Stimulated activated CD4-positive, alpha-beta T cell treated with anti-CD3 and anti-CD28 coated beads, Interleukin-15, amount 100 ng/mL, for 24 hours (primary cell): ENCODE measurements around the gene SYS1.

ENCODE experiments used
- DNase-seq: peaks from one replicate; pipeline ENCODE4 v3.0.0-alpha.2; 2020

The SYS1 gene

DNA sequence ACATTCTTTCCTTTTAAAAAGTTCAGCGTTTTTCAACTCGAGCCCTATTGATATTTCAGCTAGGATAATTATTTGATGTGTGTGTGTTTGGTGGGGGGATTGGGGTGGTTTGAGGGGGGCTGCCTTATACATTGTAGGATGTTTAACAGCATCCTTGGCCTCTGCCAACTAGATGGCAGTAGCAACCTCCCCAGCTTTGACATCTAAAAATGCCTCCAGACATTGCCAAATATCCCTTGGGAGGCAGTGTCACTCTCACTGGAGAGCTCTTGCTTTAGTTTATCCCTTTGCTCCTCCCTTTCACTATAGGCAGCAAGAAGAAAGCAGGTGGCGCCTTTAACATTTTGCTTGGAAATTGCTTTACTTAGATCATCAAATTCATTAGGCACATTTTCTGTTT, 29.8 kb downstream of the SYS1 start:
- no peak for DNase-seq

DNA sequence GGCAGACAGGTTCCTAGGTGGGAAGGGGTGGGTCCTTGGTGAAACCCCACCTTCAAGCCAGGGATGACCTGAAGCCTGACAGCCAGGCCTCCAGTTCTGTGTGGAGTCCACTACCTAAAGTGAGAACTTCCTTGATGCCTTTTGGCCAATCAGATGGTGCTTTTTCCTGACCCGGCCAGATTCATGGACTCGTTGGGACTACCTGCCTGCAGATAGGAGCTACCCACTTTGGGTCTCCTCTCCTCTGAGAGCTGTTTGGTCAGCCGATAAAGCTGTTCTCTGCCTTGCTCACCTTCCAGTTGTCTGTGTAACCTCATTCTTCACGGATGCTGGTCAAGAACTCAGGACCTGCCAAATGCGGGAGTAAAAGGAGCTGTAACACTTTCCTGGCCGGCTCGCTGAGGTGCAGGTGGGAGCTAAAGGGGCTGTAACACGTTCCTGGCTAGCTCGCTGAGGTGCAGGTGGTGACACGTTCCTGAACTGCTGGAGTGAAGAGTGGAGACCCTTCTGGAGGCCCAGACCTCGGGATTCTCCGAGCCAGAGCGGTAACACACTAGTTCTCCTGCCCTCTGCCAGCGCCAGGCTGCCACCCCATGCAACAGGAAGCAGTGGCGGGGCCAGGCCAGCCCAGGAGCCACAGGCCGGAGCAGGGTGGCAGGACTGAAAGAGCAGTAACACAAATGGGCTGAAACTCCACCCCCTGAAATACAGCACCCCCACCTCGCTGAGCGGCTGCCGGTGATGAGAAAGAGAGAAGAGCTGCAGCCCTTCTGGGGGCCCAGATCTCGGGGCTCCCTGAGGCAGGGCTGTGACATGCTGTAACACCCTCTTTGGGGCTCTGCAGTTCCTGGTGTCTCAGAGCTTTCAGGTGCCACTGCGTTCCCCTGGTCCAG, 31.5 kb downstream of the SYS1 start:
- DNase-seq = no peak

DNA sequence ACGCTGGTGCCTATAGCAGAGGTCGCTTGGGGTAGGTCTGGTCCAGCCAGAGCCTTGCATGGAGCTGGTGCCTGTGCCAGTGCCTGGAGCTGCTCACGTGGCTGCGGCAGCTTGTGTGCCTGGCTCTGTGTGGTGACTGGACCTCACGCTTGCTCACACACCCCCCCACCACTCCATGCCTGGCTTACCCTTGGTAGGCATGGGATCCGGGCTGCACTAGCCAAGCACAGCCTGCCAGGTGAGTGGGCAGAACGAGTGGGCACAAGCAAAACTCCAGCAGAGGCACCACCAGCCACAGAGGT, 32.1 kb downstream of the SYS1 start:
- DNase-seq = no peak

DNA sequence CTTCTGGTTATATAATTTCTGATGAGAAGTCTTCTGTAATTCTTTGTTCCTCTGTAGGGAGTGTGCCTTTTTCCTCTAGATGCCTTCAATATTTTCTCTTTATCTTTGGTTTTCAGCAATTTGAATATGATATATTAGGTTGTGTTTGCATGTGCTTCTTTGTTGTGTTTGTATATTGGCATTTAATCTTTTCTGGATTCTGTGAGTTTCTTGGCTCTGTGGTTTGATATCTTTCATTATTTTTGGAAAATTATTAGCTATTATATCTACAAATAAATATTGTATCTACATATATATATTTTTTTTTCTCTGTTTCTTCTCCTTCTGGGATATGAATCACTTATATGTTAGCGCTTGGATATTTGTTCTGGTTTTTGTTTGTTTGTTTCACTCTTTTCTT, 36.1 kb downstream of the SYS1 start:
- DNase-seq = no peak

DNA sequence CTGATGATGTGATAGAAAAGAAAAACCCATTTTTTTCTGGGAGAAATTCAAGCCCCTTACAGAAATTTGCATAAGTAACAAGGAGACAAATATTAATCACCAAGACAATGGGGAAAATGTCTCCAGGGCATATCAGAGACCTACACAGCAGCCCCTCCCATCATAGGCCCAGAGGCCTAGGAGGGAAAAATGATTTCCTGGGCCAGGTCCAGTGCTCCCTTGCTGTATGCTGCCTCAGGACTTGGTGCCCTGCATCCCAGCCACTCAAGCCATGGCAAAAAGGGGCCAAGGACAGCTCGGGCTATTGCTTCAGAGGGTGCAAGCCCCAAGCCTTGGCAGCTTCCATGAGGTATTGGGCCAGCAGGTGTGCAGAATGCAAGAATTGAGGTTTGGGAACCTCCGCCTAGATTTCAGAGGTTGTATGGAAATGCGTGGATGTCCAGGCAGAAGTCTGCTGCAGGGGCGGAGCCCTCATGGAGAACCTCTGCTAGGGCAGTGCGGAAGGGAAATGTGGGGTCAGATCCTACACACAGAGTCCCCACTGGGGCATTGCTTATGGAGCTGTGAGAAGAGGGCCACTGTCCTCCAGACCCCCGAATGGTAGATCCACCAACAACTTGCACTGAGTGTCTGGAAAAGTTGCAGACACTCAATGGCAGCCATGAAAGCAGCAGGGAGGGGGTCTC, 37.5 kb downstream of the SYS1 start:
- no peak for DNase-seq

DNA sequence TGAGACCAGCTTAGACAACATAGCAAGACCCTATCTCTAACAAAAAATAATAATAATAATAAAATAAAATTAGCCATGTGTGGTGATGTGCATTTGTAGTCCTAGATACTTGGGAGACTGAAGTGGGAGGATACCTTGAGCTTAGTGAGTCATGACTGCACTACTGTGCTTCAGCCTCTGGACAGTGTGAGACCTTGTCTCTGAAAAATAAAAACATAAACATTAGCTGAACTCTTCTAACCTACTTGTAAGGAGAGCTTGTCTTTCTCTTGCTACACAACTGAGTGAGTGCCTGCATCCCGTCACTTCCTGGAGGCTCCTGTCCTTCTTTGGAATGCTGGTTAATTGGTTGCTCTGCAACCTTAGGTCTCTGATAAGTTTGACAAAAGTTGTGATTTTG, 40.0 kb downstream of the SYS1 start:
- DNase-seq = no peak

DNA sequence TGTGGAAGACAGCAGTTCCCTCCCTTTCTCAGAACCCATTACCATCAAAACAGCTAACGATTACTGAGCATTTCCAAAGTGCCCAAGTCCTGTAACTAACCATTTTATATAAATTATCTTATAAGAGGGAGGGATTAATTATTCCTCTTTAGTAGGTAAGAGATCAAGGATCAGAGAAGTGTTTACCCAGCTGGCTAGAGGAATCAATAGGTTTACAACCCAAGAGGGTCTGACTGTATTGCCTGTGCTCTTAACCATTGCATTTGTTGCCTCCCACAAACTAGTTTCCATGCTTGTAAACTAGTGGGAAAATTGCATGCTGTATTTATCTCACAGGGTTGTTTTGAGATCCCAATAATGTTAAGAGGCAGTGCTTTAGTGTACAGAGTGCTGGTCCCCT, 41.5 kb downstream of the SYS1 start:
- no peak for DNase-seq

DNA sequence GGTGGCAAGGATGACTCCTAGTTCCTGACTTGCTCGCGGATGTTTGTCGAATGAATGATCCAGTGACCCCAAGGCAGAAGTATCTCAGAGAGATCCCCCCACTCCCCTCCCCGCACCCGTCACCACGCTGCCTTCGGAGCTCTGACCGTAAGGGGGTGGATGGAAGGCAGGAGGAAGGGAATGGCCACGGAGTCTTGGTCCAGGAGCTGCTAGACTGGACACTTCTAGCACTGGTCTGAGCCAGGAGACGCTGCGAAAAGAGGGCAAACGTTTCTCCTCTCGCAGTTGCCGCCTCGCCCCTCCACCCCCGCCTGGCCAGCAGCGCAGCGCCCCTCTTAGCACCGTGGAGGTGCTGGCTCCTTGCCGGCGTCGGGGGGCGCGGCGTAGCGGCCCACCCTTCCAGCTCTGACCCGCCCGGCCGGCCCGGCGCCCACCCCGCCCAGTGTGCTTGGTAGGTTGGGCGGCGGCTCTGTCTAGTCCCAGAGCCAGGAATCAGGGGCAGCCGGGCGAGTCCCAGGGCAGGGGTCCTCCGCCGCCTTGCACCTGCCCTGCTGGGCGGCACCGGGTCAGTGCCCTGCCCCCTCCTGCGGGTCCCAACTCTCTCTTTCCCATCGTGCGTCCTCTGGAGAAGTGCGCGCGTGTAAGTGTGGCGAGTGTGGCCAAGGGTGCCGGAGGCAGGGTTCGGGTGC, 42.8 kb downstream of the SYS1 start:
- no peak for DNase-seq

DNA sequence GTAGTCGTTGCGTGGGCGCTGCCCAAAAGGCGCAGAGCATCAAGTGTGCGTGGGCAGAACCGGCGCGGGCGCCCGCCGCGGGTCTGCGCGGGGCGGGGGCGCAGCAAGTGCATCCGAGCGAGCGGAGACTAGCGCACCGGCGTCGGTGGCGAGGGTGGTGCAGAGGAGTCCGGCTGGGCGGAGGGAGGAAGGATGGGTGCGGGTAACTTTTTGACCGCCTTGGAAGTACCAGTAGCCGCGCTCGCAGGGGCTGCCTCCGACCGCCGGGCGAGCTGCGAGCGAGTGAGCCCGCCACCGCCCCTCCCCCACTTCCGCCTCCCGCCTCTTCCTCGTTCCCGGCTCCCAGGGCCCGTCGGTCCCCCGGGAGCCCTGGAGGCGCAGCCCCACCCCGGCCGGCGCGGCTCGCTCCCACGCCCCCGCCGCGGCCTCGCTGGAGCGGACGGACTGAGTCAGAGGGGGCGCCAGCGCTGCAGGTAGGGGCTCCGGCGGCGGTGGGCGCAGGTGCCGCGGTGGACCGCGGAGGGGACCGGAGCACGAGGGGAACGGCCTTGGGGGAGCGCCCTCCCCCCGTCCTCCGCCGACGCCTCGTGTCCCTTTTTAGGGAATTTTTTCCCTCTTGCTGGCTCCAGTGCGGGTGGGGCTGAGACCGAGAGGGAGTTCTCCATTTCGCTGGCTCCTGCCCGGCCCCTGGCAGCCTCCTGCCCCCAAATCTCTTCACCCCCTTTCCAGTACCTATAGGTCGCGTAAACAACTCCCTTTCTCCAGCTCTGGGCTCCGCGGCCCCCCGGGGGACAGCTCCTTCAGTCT, 43.5 kb downstream of the SYS1 start:
- peak; percentile 71 for DNase-seq

DNA sequence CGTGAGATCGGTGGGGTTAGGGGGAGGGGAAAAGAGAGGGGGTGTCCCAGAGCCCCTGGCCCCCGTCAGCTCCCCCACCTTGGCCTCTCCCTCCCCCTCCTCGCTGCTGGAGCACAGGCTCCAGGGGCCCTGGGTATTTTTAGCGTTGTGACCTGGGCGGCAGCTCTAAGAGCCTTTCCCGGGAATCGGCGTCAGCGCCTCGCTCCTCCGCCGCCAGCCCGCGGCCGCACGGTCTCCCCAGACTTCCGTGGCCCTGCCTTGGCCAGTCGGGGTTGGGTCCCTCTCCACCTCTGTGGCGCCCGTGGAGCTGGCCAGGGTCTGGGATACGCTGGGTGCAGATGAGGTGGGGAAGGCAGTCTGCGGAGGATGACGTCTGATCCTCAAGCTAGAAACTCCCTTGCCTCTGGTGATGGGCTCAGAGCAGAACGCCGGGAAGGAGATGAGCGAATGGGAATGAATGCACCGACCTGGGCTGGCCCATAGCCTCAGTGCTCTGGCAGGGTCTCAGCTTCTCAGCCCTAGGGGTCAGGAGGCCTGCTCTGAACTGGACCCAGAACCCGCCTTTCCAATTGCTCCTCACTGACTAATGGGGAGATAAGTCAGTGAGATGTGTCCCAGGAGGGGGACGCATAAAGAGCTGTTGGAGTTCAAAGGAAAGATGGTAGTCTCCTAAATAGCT, 44.2 kb downstream of the SYS1 start:
- DNase-seq = peak; percentile 26

DNA sequence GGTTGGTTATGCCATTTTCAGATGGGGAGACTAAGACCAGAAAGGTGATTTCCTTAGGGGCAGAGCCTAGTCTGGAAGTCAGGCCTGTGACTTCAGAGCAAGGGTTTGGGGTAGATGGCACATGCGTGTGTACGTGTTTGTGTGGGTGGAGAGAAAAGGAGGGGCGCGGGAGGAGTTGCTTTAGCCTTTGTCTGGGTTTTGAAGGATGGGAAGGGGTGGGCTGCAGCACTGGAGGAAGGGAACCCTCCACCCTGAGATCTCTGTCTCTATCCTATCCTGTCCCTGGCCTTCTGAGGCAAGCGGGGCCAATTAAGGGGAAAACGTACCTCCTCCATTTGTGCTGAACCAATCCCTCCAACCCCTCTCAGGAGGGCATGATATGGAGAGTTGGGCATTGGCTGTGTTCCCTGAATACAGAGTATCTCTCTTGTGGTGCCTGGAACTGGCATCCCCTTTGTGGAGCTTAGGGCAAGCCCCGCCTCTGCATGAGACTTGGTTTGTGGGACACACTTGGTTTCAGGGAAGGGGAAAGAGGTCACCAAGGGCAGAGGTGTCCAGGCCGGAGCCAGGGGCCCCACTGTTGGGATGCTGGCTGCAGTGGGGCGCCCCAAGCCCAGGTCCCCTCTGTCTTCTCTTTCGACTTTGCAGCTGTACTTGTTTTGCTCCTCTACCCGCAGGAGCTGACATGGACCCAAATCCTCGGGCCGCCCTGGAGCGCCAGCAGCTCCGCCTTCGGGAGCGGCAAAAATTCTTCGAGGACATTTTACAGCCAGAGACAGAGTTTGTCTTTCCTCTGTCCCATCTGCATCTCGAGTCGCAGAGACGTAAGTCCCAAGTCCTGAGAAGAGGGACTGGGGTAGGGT, 45.1 kb downstream of the SYS1 start, which contains the start of gene DBNDD2:
DBNDD2 (plus strand) TSS at position 507 of the 863 bp plus-strand sequence; CDS start at position 686, 179 bp downstream.
- peak; percentile 24 for DNase-seq

DNA sequence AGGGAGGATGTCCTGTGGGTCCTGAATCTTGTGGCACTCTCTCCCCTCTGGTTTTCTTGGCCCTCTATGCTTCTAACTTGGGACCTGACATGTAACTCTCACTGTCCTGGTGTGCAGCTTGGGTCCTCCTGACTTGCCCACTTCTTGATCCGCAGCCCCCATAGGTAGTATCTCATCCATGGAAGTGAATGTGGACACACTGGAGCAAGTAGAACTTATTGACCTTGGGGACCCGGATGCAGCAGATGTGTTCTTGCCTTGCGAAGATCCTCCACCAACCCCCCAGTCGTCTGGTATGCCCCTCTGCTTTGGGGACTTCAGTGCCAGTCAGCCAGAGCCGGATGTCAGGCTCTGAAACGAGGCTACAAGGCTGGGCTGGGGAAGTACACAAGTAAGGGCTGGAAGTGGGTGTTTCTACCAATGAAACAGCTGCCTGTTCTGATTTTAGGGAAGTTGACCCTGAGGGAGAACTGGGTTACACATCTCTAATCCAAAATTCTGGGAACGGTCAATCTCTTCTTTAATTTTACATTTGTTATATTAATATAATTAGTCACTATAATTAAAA, 45.8 kb downstream of the SYS1 start:
- no peak for DNase-seq

DNA sequence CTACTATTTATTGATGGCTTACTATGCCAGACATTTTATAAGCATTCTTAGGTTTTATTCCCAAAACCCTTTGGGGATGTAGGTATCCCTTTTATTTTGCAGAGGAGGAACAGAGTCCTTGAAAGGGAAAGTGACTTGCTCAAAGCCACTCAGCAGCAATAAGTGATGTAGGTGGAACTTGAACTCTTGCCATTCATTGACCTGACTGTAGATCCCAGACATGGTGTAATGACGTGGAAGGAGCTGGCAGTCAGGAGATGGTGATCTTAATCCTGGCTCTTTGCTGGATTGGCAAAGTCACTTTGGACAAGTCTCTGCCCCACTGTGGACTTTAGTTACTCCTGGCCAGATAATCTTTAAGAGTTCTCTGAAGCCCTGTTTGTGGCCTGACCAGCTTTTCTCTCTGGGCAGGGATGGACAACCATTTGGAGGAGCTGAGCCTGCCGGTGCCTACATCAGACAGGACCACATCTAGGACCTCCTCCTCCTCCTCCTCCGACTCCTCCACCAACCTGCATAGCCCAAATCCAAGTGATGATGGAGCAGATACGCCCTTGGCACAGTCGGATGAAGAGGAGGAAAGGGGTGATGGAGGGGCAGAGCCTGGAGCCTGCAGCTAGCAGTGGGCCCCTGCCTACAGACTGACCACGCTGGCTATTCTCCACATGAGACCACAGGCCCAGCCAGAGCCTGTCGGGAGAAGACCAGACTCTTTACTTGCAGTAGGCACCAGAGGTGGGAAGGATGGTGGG, 46.7 kb downstream of the SYS1 start:
- no peak for DNase-seq

DNA sequence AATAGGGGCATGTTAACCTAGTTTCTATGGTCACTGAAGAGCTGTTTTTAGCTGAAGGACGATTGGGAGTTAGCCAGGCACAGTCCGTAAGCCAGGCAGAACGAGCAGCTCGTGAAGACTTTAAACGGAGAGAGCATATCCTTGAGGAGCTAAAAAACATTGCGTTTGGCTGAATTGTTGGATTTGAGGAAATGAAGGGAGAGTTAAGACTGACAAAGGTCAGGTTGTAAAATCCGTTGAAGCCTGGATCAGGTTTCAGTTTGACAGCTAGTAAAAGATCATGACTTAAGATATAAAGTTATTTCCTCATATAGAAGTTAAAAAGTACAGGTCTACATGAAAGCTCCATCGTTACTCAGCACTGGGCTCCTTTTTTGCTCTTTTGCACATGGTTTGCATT, 47.9 kb downstream of the SYS1 start:
- DNase-seq = no peak

DNA sequence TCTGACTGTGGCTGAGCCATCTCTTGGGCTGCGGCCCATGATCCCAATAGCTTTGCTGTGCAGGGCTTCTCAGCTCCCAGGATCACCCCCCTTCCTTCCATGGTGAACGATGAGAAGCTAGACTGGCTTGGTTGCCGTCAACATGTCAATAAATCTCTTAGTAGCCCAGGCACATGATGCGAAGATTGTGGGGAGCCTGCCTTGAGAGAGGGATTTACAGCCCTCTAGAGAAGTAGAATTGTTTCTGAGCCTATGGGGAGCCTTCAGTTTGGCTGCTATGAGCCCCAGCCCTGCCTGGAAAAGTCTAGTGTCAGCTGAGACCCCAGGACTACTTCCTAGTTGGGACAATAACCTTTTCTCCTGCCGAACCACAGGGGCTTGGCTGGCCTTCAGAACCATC, 49.7 kb downstream of the SYS1 start:
- DNase-seq = no peak

DNA sequence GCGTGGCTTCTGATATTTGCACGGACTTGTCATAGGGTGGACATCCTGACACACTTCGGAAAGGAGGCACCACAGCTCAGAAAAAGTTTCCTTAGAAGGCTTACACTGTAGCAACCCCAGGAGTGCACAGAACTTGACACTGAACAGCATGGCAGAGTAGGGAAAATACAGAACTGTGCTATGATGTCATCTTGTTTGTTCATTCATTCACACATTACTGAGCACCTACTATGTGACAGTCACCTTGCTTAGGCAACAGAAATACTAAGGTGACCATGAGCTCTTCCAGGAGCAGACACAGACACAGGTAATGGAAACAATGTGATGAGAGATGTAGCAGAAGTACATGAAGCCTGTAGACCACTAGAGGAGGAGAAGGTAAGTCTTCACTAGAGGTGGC, 50.5 kb downstream of the SYS1 start:
- DNase-seq = no peak

DNA sequence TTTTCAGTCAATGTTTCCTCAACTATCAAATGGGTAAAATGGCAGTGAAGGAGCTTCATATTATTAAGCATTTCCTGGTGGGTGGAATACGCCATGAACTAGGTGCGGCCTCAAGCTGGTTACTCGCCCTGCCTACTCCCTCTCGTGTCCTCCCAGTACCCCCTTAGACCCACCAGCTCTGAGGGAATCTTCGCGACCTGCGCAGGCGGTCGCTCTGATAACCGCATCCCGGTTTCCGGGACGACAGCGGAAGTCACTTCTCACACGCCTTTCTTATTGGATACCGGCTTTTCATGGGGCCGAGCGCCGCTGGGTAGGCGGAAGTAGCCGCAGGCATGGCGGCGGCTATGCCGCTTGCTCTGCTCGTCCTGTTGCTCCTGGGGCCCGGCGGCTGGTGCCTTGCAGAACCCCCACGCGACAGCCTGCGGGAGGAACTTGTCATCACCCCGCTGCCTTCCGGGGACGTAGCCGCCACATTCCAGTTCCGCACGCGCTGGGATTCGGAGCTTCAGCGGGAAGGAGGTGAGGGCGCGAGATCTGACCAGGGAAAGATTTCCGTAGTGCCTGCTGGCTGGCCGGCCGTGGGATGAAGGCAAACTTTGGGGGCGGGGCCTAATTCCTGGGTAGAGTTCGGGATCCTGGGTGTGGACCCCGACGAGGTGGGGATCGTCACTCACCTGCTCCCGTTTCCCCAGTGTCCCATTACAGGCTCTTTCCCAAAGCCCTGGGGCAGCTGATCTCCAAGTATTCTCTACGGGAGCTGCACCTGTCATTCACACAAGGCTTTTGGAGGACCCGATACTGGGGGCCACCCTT, 53.1 kb downstream of the SYS1 start, which contains the start of gene PIGT:
PIGT (plus strand) TSS at position 320 of the 816 bp plus-strand sequence; CDS start at position 336, 16 bp downstream.
- DNase-seq = peak; percentile 91

DNA sequence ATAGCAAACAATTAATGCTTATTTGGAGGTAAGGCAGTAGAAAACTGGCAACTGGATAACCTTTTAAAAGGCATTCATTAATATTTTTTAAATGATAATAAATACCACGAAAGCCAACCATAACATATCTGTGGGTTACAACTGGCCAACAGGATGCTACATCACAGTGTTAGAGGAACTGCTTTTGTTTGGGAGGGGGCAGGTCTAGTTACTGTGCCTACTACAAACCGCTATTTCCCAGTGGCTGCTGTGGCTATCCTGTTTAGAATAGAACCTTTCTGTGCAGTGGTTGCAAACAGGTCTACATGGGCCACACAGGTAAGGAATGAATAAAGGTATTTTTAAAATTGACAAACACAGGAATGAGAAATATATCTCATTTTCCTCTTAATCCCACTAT, 54.0 kb downstream of the SYS1 start:
- no peak for DNase-seq
